Stomach (tissue), 9 donors: ENCODE results near the gene RANBP10. TPM values are rescaled to one million over a fixed set of nuclear protein-coding genes. Genes with fewer than 3 reads are reported as not detected.
A peak's percentile ranks its signal among the peaks of the same experiment; 100 is the strongest.

ENCODE experiments used
- DNase-seq, 2 donors: peaks; one replicate each; pipeline versions ENCODE4 v3.0.0 to v3.0.0-alpha.2; 2013 to 2019
- H3K27ac ChIP-seq, 5 donors: fragments of 200-600 bp in 4 of 5; sonication (generic) in 4 of 5; one replicate each; pipeline ENCODE4 v1.5.1; 2013 to 2019; ENCODE audit warnings: mild to moderate bottlenecking in 1 of 5, moderate library complexity in 1 of 5
- H3K27me3 ChIP-seq, 3 donors: fragments of 200-600 bp; sonication (generic); one replicate each; pipeline ENCODE4 v1.5.1; 2017 to 2019; ENCODE audit warnings: mixed run types in 1 of 3
- H3K36me3 ChIP-seq, 4 donors: fragments of 200-600 bp; sonication (generic); 1 replicate in 3 of 4; 2 replicates in 1 of 4; pipeline ENCODE4 v1.5.1; 2016 to 2019
- H3K4me1 ChIP-seq, 4 donors: fragments of 200-600 bp; sonication (generic); one replicate each; pipeline ENCODE4 v1.5.1; 2016 to 2019
- H3K4me3 ChIP-seq, 4 donors: fragments of 200-600 bp; sonication (generic) in 3 of 4; one replicate each; pipeline ENCODE4 v1.5.1; 2016 to 2019; ENCODE audit warnings: mild to moderate bottlenecking in 1 of 4
- H3K9me3 ChIP-seq, 4 donors: fragments of 200-600 bp; sonication (generic); one replicate each; pipeline ENCODE4 v1.5.1; 2016 to 2019
- CTCF ChIP-seq, 7 experiments: fragments of 450-650 bp in 4 of 7; fragments of 200-600 bp in 3 of 7; sonication (generic) in 3 of 7; IDR thresholded peaks; one replicate each; pipeline ENCODE4 v1.5.1; 2016 to 2019; ENCODE audit warnings: antibody characterized with exemption in 7 of 7, control low read depth in 2 of 7, mild to moderate bottlenecking in 1 of 7
- EP300 ChIP-seq: sonication (generic); formaldehyde crosslinking; IDR thresholded peaks from one replicate; pipeline ENCODE4 v1.6.1; 2017; ENCODE audit warnings: antibody characterized with exemption
- POLR2A ChIP-seq, 4 donors: fragments of 450-650 bp; IDR thresholded peaks; one replicate each; pipeline ENCODE4 v1.6.1; 2016; ENCODE audit warnings: antibody characterized with exemption in 4 of 4, control low read depth in 2 of 4, mild to moderate bottlenecking in 1 of 4, moderate library complexity in 1 of 4
- POLR2AphosphoS5 ChIP-seq, 3 donors: sonication (generic); formaldehyde crosslinking; IDR thresholded peaks; one replicate each; pipeline ENCODE4 v1.6.1; 2016; ENCODE audit warnings: antibody characterized with exemption in 3 of 3
- WGBS, 5 donors: extraction: QIAGEN DNeasy Blood & Tissue Kit in 3 of 5; methylation state at CpG; one replicate each; pipeline versions ENCODE4 v1.1.5 to v1.1.7; 2013 to 2018; 5-methylcytosine and 5-hydroxymethylcytosine counted together
- intact Hi-C: fragments of 100-400 bp; cut with DNase I; formaldehyde crosslinking; loops from one replicate; pipeline ENCODE4 v1.15.1; 2023; ENCODE audit warnings: low total_unique reads
- polyA plus RNA-seq, 3 donors: library from polyadenylated mRNA; stranded (reverse); fragments of 200-250 nt; gene quantifications; one replicate each; pipeline ENCODE4 v1.2.3, GENCODE V29; 2013
- small RNA-seq, 4 donors: library from RNA; depleted of rRNA; stranded (forward); fragments of <200 nt; gene quantifications; one replicate each; pipeline ENCODE3, GENCODE V24; 2016
- total RNA-seq, 5 donors: library from RNA; depleted of rRNA; stranded (reverse); fragments of >200 nt; gene quantifications; one replicate each; pipeline versions ENCODE4 v1.1.0 to v1.2.3, GENCODE V29; 2014 to 2016
- donor health status: healthy with polysubstance abuse.
- donor health status: Bipolar disorder and iron deficiency.
- donor health status: healthy.

Gene RANBP10
- total and polyA plus RNA-seq, 8 donors, result 2.9 to 37.3 (median 8.0) TPM

- peaks cover 21 to 38% (median 30%) of the 10 kb centered on the region in 4 donors for H3K4me1 ChIP-seq
- peaks cover 4 to 27% (median 14%) of the 10 kb centered on the region in 4 donors for H3K36me3 ChIP-seq
- no peak for TF ChIP-seq POLR2AphosphoS5 (IDR thresholded peaks at IDR 0.05)
- no peak for TF ChIP-seq EP300
- TF ChIP-seq CTCF (IDR thresholded peaks at IDR 0.05), result no peak
- TF ChIP-seq POLR2A (IDR thresholded peaks at IDR 0.05), result no peak
- no peak overlapping the region for H3K4me3 ChIP-seq
- intact Hi-C loops, result no loop called here
- DNase-seq, result no peak
- no peaks in the 10 kb centered on the region for H3K27me3 ChIP-seq
- WGBS, 5 donors, result 96 to 100% (median 98%) methylated on average over 7 of the region's 7 CpGs
- peak overlapping the region in 1 of 5 donors; percentile 23 for H3K27ac ChIP-seq
- no peaks in the 10 kb centered on the region for H3K9me3 ChIP-seq
Observed at GRCh38 chr16:67675999-67676398, 130.4 kb downstream of the RANBP10 start.

- Histone ChIP-seq H3K36me3 (peaks cover 4 to 23% (median 12%) of the 10 kb centered on the region in 4 donors), H3K4me3 (no peak overlapping the region), H3K27ac (peak overlapping the region in 1 of 5 donors; percentile 76), H3K9me3 (no peaks in the 10 kb centered on the region), H3K4me1 (peaks cover 21 to 38% (median 30%) of the 10 kb centered on the region in 4 donors), H3K27me3 (no peaks in the 10 kb centered on the region)
- TF ChIP-seq EP300 (no peak), POLR2A (IDR thresholded peaks at IDR 0.05) (no peak), CTCF (IDR thresholded peaks at IDR 0.05) (no peak), POLR2AphosphoS5 (IDR thresholded peaks at IDR 0.05) (no peak)
- WGBS, 5 donors, result 95 to 97% (median 96%) methylated on average over 10 to 17 of the region's 17 CpGs
- no peak for DNase-seq
- intact Hi-C loops, result no loop called here
Observed at GRCh38 chr16:67675579-67675935, 130.8 kb downstream of the RANBP10 start.

GRCh38 chr16:67674851-67675578 is 131.3 kb downstream of the RANBP10 start:
- TF ChIP-seq POLR2AphosphoS5 (IDR thresholded peaks at IDR 0.05) (no peak), EP300 (no peak), CTCF (IDR thresholded peaks at IDR 0.05) (no peak), POLR2A (IDR thresholded peaks at IDR 0.05) (no peak)
- intact Hi-C loops, result no loop called here
- 94 to 96% (median 94%) methylated on average over 23 to 28 of the region's 28 CpGs for WGBS, 5 donors

GRCh38 chr16:67673712-67674580 is 132.4 kb downstream of the RANBP10 start:
- 31 to 51% (median 37%) methylated on average over 21 of the region's 21 CpGs for WGBS, 5 donors
- Histone ChIP-seq H3K9me3 (no peaks in the 10 kb centered on the region), H3K4me1 (peaks cover 21 to 38% (median 30%) of the 10 kb centered on the region in 4 donors), H3K4me3 (no peak overlapping the region), H3K27ac (peak overlapping the region; percentile 5 to 86 (median 76)), H3K36me3 (peaks cover 0 to 14% (median 7%) of the 10 kb centered on the region in 4 donors), H3K27me3 (no peaks in the 10 kb centered on the region)
- TF ChIP-seq EP300 (no peak), POLR2A (IDR thresholded peaks at IDR 0.05) (no peak), POLR2AphosphoS5 (IDR thresholded peaks at IDR 0.05) (peak in 2 of 3 donors; percentile 41 to 69)
- intact Hi-C loops, result no loop called here
- peak; percentile 77 for DNase-seq

More at GRCh38 chr16:67674851-67675578, 131.3 kb downstream of the RANBP10 start:
- Histone ChIP-seq H3K36me3 (peaks cover 0 to 17% (median 10%) of the 10 kb centered on the region in 4 donors), H3K4me1 (peaks cover 21 to 38% (median 30%) of the 10 kb centered on the region in 4 donors), H3K27me3 (no peaks in the 10 kb centered on the region), H3K27ac (peak overlapping the region in 4 of 5 donors; percentile 71 to 86 (median 77)), H3K9me3 (no peaks in the 10 kb centered on the region), H3K4me3 (no peak overlapping the region)
- no peak for DNase-seq

Small RNA genes within 50 kb of the gene (small RNA-seq; reads per million reads assigned to genes)
- 0 reads per million in 4 donors for gene AC040162.2

Other genes with a start within 250 kb of the RANBP10 start
- gene CTCF, start 244.0 kb downstream of the RANBP10 start, total RNA-seq, result 10 to 100 TPM; 29.2 to 47.3 (median 38.8) TPM
- 10 to 100 TPM; 15.0 to 19.9 (median 17.9) TPM for gene CTCF, start 244.0 kb downstream of the RANBP10 start, polyA plus RNA-seq
- 10 to 100 TPM in 1 of 5 donors, 1 to 10 TPM in 2, under 1 TPM in 2; 0.18 to 28.1 (median 1.0) TPM for gene CARMIL2, start 161.4 kb downstream of the RANBP10 start, total RNA-seq
- gene CARMIL2, start 161.4 kb downstream of the RANBP10 start, polyA plus RNA-seq, result 1 to 10 TPM in 2 of 3 donors, under 1 TPM in 1; 0.46 to 2.4 (median 2.0) TPM
- gene ACD, start 146.3 kb downstream of the RANBP10 start, total RNA-seq, result 10 to 100 TPM in 2 of 5 donors, 1 to 10 TPM in 2, under 1 TPM in 1; 0.87 to 30.3 (median 5.3) TPM
- gene ACD, start 146.3 kb downstream of the RANBP10 start, polyA plus RNA-seq, result 10 to 100 TPM; 12.0 to 17.1 (median 16.2) TPM
- 10 to 100 TPM in 3 of 5 donors, 1 to 10 TPM in 2; 1.1 to 56.7 (median 14.6) TPM for gene PARD6A, start 145.6 kb downstream of the RANBP10 start, total RNA-seq
- 1 to 10 TPM; 3.5 to 7.2 (median 7.0) TPM for gene PARD6A, start 145.6 kb downstream of the RANBP10 start, polyA plus RNA-seq
- gene ENKD1, start 139.8 kb downstream of the RANBP10 start, total RNA-seq, result 100 to 1,000 TPM in 1 of 5 donors, 10 to 100 TPM in 2, 1 to 10 TPM in 2; 5.8 to 113 (median 10.4) TPM
- 10 to 100 TPM; 19.7 to 31.5 (median 20.5) TPM for gene ENKD1, start 139.8 kb downstream of the RANBP10 start, polyA plus RNA-seq
- gene C16orf86, start 139.7 kb downstream of the RANBP10 start, total RNA-seq, result 10 to 100 TPM in 1 of 5 donors, 1 to 10 TPM in 1, not detected in 3; 3.5 to 83.0 TPM
- gene C16orf86, start 139.7 kb downstream of the RANBP10 start, polyA plus RNA-seq, result 1 to 10 TPM; 3.2 to 3.6 (median 3.4) TPM
- 10 to 100 TPM in 4 of 5 donors, 1 to 10 TPM in 1; 7.6 to 87.5 (median 13.3) TPM for gene GFOD2, start 87.2 kb downstream of the RANBP10 start, total RNA-seq
- 10 to 100 TPM in 1 of 3 donors, 1 to 10 TPM in 2; 8.6 to 13.4 (median 10.0) TPM for gene GFOD2, start 87.2 kb downstream of the RANBP10 start, polyA plus RNA-seq
- gene TSNAXIP1, start 329 bp upstream of the RANBP10 start, total RNA-seq, result 10 to 100 TPM in 1 of 5 donors, 1 to 10 TPM in 2, under 1 TPM in 1, not detected in 1; 0.45 to 25.7 (median 1.7) TPM
- 1 to 10 TPM in 1 of 3 donors, under 1 TPM in 2; 0.46 to 1.2 (median 1.00) TPM for gene TSNAXIP1, start 329 bp upstream of the RANBP10 start, polyA plus RNA-seq
- gene THAP11, start 35.8 kb upstream of the RANBP10 start, total RNA-seq, result 100 to 1,000 TPM in 1 of 5 donors, 10 to 100 TPM in 4; 12.5 to 109 (median 53.9) TPM
- 10 to 100 TPM; 15.8 to 25.7 (median 18.7) TPM for gene THAP11, start 35.8 kb upstream of the RANBP10 start, polyA plus RNA-seq
- gene NUTF2, start 40.4 kb upstream of the RANBP10 start, total RNA-seq, result 10 to 100 TPM in 4 of 5 donors, 1 to 10 TPM in 1; 9.3 to 64.7 (median 25.7) TPM
- 100 to 1,000 TPM in 2 of 3 donors, 10 to 100 TPM in 1; 92.0 to 125 (median 112) TPM for gene NUTF2, start 40.4 kb upstream of the RANBP10 start, polyA plus RNA-seq
- gene CENPT, start 41.1 kb upstream of the RANBP10 start, total RNA-seq, result 10 to 100 TPM; 27.4 to 80.7 (median 71.0) TPM
- 10 to 100 TPM; 36.8 to 64.8 (median 48.3) TPM for gene CENPT, start 41.1 kb upstream of the RANBP10 start, polyA plus RNA-seq
- gene EDC4, start 66.5 kb upstream of the RANBP10 start, total RNA-seq, result 100 to 1,000 TPM in 2 of 5 donors, 10 to 100 TPM in 3; 41.5 to 141 (median 58.5) TPM
- gene EDC4, start 66.5 kb upstream of the RANBP10 start, polyA plus RNA-seq, result 10 to 100 TPM; 22.0 to 27.6 (median 22.2) TPM
- gene NRN1L, start 78.3 kb upstream of the RANBP10 start, total RNA-seq, result not detected
- gene NRN1L, start 78.3 kb upstream of the RANBP10 start, polyA plus RNA-seq, result 1 to 10 TPM in 2 of 3 donors, not detected in 1; 2.0 to 2.7 TPM
- 10 to 100 TPM; 17.5 to 93.7 (median 26.1) TPM for gene PSKH1, start 86.7 kb upstream of the RANBP10 start, total RNA-seq
- 10 to 100 TPM; 10.2 to 26.5 (median 13.4) TPM for gene PSKH1, start 86.7 kb upstream of the RANBP10 start, polyA plus RNA-seq
- 10 to 100 TPM in 1 of 5 donors, 1 to 10 TPM in 2, under 1 TPM in 1, not detected in 1; 0.37 to 11.0 (median 4.0) TPM for gene CTRL, start 125.3 kb upstream of the RANBP10 start, total RNA-seq
- 1 to 10 TPM in 2 of 3 donors, under 1 TPM in 1; 0.62 to 2.1 (median 1.3) TPM for gene CTRL, start 125.3 kb upstream of the RANBP10 start, polyA plus RNA-seq
- gene PSMB10, start 130.3 kb upstream of the RANBP10 start, total RNA-seq, result 10 to 100 TPM; 22.8 to 85.8 (median 52.5) TPM
- 100 to 1,000 TPM; 128 to 205 (median 134) TPM for gene PSMB10, start 130.3 kb upstream of the RANBP10 start, polyA plus RNA-seq
- 10 to 100 TPM; 10.1 to 20.1 (median 12.8) TPM for gene LCAT, start 137.6 kb upstream of the RANBP10 start, total RNA-seq
- gene LCAT, start 137.6 kb upstream of the RANBP10 start, polyA plus RNA-seq, result 10 to 100 TPM; 18.6 to 20.7 (median 19.2) TPM
- gene SLC12A4, start 162.1 kb upstream of the RANBP10 start, total RNA-seq, result 100 to 1,000 TPM in 1 of 5 donors, 10 to 100 TPM in 4; 12.7 to 136 (median 25.9) TPM
- 10 to 100 TPM in 2 of 3 donors, 1 to 10 TPM in 1; 5.7 to 19.8 (median 16.2) TPM for gene SLC12A4, start 162.1 kb upstream of the RANBP10 start, polyA plus RNA-seq
- not detected for gene DPEP3, start 173.9 kb upstream of the RANBP10 start, total RNA-seq
- gene DPEP3, start 173.9 kb upstream of the RANBP10 start, polyA plus RNA-seq, result not detected
- 1 to 10 TPM in 3 of 5 donors, not detected in 2; 2.4 to 5.2 (median 3.1) TPM for gene DPEP2, start 192.9 kb upstream of the RANBP10 start, total RNA-seq
- gene DPEP2, start 192.9 kb upstream of the RANBP10 start, polyA plus RNA-seq, result under 1 TPM; 0.61 to 0.95 (median 0.75) TPM
- gene DPEP2NB, start 209.4 kb upstream of the RANBP10 start, total RNA-seq, result not detected
- gene DPEP2NB, start 209.4 kb upstream of the RANBP10 start, polyA plus RNA-seq, result not detected
- gene DDX28, start 216.7 kb upstream of the RANBP10 start, total RNA-seq, result 1 to 10 TPM in 3 of 5 donors, not detected in 2; 4.6 to 8.9 (median 7.3) TPM
- gene DDX28, start 216.7 kb upstream of the RANBP10 start, polyA plus RNA-seq, result 1 to 10 TPM; 6.3 to 9.7 (median 7.3) TPM
- 10 to 100 TPM in 4 of 5 donors, under 1 TPM in 1; 0.45 to 27.5 (median 15.2) TPM for gene DUS2, start 216.7 kb upstream of the RANBP10 start, total RNA-seq
- gene DUS2, start 216.7 kb upstream of the RANBP10 start, polyA plus RNA-seq, result 1 to 10 TPM; 4.3 to 9.5 (median 5.0) TPM